Measurements from ENCODE around the gene ACOT11.

DNA sequence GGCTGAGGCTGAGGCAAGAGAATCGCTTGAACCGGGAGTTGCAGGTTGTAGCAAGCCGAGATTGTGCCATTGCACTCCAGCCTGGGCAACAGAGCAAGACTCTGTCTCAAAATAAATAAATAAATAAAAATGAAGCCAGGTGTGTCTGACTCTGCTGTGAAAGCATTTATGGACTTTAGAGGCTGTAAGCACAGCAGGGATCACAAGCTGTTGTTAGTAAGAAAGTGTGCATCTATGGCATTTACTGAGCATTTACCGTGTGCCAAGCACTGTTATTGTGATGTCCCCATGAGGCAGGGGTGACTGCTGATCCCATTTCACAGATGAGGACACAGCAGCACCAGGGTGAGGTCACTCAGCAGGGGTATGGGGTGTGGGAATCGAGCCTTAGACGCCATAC, 55.2 kb downstream of the ACOT11 start:
- TF ChIP-seq, protein P1, sequence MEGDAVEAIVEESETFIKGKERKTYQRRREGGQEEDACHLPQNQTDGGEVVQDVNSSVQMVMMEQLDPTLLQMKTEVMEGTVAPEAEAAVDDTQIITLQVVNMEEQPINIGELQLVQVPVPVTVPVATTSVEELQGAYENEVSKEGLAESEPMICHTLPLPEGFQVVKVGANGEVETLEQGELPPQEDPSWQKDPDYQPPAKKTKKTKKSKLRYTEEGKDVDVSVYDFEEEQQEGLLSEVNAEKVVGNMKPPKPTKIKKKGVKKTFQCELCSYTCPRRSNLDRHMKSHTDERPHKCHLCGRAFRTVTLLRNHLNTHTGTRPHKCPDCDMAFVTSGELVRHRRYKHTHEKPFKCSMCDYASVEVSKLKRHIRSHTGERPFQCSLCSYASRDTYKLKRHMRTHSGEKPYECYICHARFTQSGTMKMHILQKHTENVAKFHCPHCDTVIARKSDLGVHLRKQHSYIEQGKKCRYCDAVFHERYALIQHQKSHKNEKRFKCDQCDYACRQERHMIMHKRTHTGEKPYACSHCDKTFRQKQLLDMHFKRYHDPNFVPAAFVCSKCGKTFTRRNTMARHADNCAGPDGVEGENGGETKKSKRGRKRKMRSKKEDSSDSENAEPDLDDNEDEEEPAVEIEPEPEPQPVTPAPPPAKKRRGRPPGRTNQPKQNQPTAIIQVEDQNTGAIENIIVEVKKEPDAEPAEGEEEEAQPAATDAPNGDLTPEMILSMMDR (IDR thresholded peaks at IDR 0.05; ENCODE audit: borderline replicate concordance, extremely low read depth, low read length, poor library complexity, severe bottlenecking) = no peak
- no peak for TF ChIP-seq EZH2 (IDR thresholded peaks at IDR 0.05; ENCODE audit: borderline replicate concordance, low read depth, low read length, severe bottlenecking)
